Activated T-helper 9 cell treated with anti-CD3 and anti-CD28 coated beads, Interleukin-2, amount 50 U/mL, for 16 hours (primary cell): ENCODE measurements around the gene PRKAR2B.
"Not testable (repeated sequence)": the region's sequence is repeated elsewhere in the genome, so short reads cannot be mapped to it uniquely, and the experiment has no call there.

Source experiments
- DNase-seq: peaks from one replicate; pipeline ENCODE4 v3.0.0-alpha.2; 2020; ENCODE audit warnings: low read depth

PRKAR2B gene

DNA sequence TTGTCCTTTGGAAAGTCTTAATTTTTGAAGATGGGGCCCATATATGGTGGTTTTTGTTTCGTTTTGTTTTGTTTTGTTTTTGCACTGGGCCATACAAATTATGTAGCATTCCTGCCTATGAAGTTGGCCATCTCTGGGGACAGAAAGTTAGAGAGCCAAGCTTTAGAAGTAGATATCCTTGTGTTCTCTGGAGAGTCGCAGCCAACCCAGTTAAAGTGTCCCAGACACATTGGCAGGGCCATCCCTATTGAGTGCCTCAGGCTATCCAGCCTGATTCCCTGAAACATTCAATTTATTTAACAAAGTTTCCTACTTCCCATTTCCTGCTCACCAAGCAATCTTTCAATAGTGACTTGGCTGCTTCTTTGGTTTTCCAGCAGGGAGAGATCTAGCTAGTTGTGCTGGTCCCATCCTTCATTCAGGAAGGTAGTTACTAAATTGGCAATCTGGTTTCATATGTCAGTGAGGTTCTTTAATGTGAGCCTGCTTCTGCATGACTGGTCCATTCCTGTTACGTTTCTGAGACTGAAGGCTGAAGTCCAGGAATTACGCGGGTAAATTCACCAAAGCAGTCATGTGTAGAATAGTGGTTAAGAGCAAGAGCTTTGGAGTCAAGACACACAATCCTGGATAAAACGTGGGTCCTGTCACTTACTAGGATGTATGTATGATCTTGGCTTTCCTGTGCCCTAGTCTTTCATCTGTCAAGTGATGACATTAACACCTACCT is 75.0 kb downstream of the PRKAR2B start:
- DNase-seq, result no peak

GRCh38 chr7:107122486-107122911 is 78.0 kb downstream of the PRKAR2B start:
- DNase-seq, result no peak

GRCh38 chr7:107123392-107123791 is 78.9 kb downstream of the PRKAR2B start:
- DNase-seq, result no peak

- DNase-seq, result no peak
Observed at GRCh38 chr7:107125475-107125874, 81.0 kb downstream of the PRKAR2B start.

- DNase-seq, result no peak
Observed at GRCh38 chr7:107128217-107128616, 83.7 kb downstream of the PRKAR2B start.

- DNase-seq, result no peak
Observed at GRCh38 chr7:107128748-107129147, 84.2 kb downstream of the PRKAR2B start.

- DNase-seq, result no peak
Observed at GRCh38 chr7:107130487-107131220, 86.1 kb downstream of the PRKAR2B start.

GRCh38 chr7:107133396-107133795 is 88.9 kb downstream of the PRKAR2B start:
- no peak for DNase-seq

GRCh38 chr7:107138696-107139420 is 94.4 kb downstream of the PRKAR2B start:
- DNase-seq, result no peak

DNA sequence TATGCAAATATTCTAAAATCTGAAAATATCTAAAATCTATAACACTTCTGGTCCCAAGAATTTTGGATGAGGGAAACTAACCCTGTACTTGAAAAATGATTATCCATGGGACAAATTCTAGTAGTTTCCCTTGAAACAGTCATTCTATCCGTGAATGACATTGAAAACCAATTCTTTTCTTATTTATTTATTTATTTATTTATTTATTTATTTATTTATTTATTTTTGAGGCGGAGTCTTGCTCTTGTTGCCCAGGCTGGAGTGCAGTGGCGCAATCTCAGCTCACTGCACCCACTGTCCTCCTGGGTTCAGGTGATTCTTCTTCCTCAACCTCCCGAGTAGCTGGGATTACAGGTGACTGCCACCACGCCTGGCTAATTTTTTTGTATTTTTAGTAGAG is 99.4 kb downstream of the PRKAR2B start:
- not testable (repeated sequence) for DNase-seq

- no peak for DNase-seq
Observed at GRCh38 chr7:107145067-107145838, 100.7 kb downstream of the PRKAR2B start.

DNA sequence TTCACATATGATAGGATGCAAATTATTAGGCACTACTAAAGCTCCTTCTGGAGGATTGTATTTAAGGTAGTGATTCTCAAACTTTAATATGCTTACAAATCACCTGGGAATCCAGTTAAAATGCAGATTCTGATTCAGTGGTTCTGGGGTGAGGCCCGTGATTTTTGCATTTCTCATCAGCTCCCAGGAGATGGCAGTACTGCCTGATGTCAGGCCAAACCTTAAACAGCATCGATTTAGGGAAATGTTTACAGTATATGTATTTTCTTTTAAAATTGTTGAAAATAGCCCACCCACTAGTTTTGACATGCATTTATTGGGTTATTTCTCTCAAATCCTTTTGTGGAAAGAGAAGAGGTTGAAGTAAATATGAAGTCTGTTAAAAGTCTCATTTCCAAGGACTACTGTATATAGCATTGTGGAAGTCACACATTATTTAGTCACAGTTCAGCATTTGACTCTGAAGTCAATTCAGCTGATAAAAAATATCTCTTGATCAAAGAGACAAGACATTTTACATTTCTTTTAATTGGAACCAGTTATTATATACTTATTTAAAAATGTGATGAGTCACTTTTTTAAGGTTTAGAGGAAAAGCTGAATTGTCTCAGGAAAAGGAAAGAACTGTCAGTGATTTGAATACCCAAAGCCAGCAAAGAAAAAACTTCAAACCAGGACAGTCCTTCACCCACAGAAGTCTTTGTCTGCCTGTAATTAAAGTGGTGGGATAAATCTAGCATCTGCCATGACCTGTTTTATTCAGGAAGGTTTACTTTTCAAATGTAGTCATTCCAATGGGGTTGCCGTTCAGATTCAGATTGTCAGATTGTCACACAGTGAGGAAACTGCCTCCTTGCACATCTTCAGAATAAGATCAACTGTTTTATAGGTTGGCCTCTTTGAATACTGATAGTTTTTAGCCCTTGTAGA is 103.2 kb downstream of the PRKAR2B start:
- DNase-seq, result no peak

DNA sequence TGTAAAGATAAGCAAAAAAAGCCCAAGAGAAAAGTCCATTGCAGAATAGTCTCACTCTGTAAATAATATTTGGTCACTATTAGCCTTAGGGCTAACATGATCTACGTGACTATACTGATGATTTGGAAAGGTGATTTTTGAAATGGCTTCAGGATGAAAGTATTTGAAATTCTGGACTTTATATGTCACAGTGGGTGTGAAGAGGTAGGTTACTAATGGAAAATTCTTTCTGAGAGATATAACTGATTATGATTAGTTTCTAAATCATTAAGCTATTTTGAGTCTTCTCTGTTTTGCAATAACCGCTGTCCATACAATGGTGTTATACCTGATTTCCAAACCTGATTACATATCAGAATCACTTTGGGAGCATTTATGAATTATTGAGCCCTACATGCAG is 104.2 kb downstream of the PRKAR2B start:
- no peak for DNase-seq

GRCh38 chr7:107149863-107150262 is 105.4 kb downstream of the PRKAR2B start:
- no peak for DNase-seq

GRCh38 chr7:107150375-107151073 is 106.0 kb downstream of the PRKAR2B start:
- DNase-seq, result peak; percentile 56

GRCh38 chr7:107151538-107151937 is 107.0 kb downstream of the PRKAR2B start:
- DNase-seq, result no peak

DNA sequence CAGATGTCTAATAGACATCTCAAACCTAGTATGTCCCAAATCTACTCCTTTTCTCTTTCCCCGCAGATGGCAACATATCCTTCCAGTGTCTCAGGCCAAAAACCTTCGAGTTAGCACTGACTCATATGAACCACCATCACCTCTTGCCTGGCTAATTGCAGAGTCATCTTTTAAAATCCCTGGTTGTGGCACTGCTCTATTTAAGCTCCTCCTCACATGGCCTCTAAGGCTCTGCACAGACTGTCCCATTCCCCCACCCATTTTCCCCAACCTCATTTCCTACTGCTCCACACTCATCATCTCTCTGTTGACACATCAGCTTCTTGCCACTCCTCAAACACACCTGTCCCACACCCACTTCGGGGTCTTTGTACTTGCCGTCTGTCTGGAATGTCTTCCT is 107.5 kb downstream of the PRKAR2B start:
- no peak for DNase-seq

DNA sequence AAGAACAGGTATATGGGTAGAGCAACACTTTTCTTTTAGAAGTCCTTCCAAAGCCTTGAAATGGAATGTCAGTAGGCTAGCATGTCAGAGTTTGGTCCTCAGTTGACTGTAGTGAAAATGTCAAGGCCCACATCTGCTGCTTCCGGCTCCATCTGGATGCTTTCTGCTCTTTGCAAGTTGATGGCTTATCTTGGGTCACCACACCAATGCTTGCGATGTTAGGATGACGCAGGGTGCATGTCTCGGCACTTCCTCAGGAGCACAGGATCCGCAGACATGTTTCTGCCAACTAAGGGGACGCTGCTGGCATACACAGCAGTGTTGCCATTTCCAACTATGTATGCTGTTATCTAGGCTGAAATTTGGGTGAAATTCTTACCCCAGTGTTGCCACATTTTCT is 110.3 kb downstream of the PRKAR2B start:
- no peak for DNase-seq

DNA sequence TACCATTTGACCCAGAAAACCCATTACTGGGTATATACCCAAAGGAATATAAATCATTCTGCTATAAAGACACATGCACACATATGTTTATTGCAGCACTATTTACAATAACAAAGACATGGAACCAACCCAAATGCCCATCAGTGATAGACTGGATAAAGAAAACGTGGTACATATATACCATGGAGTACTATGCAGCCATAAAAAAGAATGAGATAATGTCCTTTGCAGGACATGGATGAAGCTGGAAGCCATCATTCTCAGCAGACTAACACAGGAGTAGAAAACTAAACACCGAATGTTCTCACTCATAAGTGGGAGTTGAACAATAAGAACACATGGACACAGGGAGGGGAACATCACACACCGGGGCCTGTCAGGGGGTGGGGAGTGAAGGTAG is 111.2 kb downstream of the PRKAR2B start:
- not testable (repeated sequence) for DNase-seq

- DNase-seq, result no peak
Observed at GRCh38 chr7:107157091-107157490, 112.6 kb downstream of the PRKAR2B start.
